GM12872 (cell line): ENCODE results near the gene SPATA31C1.

ENCODE experiments used
- CTCF ChIP-seq: IDR thresholded peaks from 3 replicates; pipeline ENCODE4 v1.5.1; 2011; ENCODE audit warnings: low read depth, mild to moderate bottlenecking, low read length, moderate library complexity; ENCODE audit not compliant: insufficient read depth

The SPATA31C1 gene

GRCh38 chr9:87964826-87965225 is 47.1 kb downstream of the SPATA31C1 start:
- TF ChIP-seq CTCF: no peak

GRCh38 chr9:87968155-87968554 is 50.4 kb downstream of the SPATA31C1 start:
- no peak for TF ChIP-seq CTCF

GRCh38 chr9:87970602-87971001 is 52.8 kb downstream of the SPATA31C1 start:
- no peak for TF ChIP-seq CTCF

GRCh38 chr9:87973122-87973521 is 55.4 kb downstream of the SPATA31C1 start:
- no peak for TF ChIP-seq CTCF
